ENCODE results near the gene SEPTIN10.
A peak's percentile ranks its signal among the peaks of the same experiment; 100 is the strongest.
"Not testable (repeated sequence)": the region's sequence is repeated elsewhere in the genome, so short reads cannot be mapped to it uniquely, and the experiment has no call there.

SEPTIN10 gene

DNA sequence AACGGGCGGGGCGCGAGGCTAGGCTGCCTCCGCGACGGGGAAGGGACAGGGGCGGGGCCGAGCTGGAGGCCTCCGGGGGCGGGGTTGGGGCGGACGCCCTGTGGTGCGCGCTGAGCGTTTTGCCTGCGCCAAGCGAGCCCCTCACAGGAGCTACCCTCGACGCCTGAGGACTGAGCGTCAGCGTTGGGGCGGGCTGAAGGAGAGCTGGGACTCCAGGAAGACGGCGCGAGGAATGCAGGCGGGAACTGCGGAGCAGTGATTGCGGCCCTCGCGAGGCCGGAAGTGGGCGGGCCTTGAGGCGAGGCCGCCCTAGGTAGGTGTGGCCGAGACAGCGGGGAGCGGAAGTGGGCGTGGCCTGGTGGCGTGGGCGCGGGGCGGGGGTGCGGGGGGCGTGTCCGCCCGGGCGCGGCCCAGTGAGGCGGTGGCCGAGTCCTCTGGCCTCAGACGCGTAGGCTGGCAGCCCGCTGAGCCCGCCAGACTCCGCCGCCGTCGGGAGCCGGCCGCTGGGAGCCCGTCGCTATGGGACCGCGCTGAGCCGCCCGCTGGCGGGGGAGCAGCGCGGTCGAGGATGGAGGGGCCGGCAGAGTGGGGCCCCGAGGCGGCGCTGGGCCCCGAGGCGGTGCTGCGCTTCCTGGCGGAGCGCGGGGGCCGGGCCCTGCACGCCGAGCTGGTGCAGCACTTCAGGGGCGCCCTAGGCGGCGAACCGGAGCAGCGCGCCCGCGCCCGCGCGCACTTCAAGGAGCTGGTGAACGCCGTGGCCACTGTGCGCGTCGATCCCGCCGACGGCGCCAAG lies at the start of gene SEPTIN10, which contains the start of gene SOWAHC:
SEPTIN10 (minus strand) TSS at position 45 of the 793 bp plus-strand sequence. CDS start 139 bp downstream, outside the sequence.
SOWAHC (plus strand) TSS at position 443 of the 793 bp plus-strand sequence; CDS start at position 569, 126 bp downstream.
- DNase-seq = peak; percentile 51 to 68 (median 62)

DNA sequence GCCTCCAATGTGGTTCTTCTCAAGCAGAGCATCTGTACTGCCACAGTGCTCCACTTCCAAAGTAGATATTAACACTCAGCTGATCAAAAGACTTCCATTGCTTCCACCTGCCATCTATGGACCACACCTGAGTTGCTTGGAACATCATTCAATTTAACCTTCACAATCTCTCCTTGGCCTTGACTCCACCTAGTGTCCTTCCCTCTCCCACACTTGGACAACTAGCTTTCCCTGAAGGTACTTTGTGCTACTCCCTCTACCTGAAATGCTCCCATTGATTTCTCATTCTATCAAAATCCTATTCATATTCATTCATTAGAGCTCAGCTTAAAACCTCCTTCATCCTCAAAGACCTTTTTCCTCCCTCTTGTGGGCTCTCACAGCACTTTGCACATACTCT lies 49.1 kb upstream of the SEPTIN10 start:
- DNase-seq = no peak

DNA sequence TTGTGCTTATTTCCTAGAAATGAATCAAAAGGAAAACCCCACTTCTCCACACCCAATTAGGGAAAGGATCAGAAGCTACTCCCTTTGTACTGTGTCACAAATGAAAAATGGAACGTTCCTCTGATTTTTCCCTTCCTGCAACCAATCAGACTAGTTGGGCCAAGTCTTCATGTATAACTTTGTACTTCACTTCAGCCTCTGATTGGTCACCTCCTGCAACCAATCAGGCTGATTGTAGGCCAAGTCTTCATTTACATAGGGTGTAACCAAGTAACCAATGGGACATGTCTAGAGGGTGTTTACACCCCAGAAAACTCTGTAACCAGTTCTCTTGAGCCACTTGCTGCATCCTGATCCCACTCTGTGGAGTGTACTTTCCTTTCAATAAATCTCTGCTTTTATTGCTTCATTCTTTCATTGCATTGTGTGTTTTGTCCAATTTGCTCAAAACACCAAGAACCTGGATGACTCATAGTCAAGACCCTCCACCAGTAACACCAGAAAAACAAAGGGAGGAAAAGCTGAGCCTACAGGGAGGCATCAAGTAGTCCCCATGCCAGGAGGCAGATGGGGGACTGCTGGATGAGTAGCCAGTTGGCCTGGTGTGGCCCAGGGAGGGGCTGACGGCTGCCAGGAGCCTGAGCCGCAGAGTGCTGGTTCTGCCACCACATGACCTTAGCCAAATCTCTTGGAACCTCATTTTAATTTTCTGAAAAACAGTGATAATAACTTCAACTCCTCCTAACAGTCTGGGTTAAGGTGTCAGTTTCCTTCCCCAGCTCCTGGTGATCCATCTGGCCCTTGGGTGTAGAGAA lies 46.5 kb upstream of the SEPTIN10 start:
- no peak for DNase-seq

DNA sequence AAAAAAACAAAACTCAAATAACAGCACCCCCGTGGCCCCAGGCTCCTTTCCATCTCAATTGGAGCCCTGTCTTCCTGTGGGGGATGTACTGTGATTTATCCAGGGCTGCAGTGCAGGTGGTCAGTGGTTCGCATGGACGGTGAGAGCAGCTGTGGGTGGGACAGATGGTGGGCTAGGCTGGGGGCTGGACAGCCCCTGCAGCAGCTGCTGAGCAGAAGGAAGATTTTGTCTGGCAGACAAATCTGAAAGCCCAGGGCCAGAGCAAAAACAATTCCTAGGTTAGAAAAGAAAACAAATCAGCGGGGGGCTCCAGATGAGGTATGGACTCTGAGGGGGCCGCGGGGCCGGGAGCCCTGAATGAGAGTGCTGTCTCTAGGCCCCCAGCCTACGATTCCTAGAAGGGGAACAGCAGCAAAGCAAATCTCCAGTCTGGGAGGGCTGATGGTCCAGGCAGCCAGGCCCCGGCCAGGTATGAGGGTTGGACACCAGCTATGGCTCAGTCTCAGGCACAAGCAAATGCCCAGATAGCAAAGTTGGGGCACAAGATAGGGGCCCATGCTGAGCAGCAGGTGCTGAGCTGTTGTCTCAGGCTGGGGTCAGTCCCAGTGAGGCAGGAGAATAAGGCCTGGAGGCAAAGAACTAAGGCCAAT lies 45.8 kb upstream of the SEPTIN10 start:
- no peak for DNase-seq

DNA sequence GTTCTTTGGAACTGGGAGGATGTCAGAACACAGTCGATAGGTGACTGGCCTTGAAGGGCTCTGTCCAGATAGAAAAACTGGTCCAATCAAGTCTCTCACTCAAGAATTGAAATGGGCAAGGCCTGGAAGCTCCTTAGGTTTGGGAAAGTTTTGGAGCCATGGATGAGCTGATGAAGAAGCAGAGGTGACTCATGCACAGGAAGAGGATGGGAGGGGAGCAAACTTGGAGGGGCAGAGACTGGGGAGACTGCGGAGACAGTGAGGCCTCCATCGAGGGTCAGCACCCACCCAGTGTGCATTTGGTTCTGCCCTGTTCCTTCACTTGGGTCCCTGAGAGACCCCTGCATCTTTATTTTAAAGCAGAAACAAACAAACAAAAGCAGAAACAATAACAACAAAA lies 41.5 kb upstream of the SEPTIN10 start:
- no peak for DNase-seq

DNA sequence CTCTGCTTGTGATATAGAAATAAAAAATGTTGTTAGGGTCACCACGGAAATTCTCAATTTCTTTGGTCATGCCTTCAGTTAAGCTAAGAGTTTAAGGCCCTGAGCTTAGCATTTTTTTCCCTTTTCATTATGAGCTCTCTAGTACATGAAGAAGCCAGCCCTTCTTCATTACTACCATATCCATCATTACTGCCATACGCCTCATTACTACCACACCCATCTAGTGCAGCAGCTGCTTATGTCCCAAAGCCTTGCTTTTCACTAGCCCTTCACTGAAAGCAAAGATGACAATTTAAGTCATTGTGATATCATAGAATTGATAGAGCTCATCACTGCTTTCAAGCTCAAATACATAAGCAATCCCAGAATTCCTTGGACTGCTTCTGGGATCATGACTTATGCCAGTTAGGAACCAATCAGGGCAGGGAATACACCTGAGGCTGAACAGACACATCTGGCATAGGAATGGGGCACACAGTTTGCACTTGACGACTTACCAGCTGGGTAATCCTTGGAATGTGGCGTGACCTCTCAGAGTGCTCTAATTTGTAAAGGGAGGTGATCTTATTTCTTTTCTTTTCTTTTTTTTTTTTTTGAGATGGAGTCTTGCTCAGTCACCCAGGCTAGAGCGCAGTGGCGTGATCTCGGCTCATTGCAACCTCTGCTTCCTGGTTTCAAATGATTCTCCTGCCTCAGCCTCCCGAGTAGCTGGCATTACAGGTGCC lies 40.7 kb upstream of the SEPTIN10 start:
- DNase-seq = no peak

DNA sequence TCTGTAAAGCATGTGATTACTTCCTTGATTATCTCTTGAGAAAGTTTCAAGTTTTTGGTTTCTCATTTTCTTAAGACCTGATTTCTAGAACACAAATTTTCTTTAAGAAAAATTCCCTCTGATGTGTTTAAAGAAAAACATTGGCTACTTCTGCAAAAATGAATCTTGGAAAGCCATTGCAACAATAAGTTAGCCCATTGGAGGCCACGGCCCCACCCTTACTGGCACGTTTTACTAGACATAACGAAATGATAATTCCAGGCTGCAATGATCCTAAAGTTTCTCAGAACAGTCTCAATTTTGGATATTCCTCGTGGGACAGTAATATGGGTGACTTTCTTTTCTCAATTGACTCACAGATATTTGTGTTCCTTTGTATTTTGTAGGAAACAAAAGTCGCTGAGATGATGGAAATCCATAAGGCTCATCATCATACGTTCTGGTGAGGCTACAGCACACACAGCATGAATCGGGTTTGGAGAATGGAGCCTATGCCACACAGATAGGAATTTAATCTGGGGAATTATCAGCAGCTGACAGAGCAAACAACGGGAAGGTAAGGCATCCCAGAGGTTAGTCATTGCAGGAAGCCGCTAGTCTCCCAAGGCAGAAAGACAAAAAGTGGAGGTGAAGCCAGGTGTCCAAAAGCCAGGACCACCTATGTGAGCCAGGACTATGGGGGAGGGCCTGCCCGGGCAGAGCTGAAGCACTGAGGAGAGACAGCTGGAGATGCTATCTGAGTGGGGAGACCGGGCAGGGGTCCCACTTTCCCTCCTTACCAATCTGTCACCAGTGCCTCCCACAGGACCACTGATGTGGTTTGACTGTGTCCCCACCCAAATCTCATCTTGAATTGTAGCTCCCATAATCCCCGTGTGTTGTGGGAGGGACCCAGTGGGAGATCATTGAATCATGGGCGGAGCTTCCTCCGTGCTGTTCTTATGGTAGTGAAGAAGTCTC lies 36.2 kb upstream of the SEPTIN10 start:
- DNase-seq = no peak

DNA sequence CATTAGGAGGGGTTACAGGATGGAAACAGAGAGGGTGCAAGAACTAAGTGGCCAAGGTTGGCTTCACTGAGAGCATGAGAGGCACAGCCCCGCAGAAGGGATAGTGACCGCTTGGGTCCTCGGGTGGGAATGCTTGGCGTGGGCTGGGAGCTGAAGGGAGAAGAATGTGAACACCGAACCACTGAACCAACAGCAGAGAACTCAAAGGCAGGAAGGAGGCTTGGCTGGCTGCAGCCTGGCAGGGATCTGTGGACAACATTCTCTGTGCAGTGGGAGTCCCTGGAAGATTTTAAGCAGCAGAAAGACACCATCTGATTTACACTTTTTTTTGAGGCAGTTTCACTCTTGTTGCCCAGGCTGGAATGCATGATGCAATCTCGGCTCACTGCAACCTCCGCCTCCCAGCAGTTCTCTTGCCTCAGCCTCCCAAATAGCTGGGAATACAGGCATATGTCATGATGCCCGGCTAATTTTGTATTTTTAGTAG lies 34.3 kb upstream of the SEPTIN10 start:
- DNase-seq = no peak

DNA sequence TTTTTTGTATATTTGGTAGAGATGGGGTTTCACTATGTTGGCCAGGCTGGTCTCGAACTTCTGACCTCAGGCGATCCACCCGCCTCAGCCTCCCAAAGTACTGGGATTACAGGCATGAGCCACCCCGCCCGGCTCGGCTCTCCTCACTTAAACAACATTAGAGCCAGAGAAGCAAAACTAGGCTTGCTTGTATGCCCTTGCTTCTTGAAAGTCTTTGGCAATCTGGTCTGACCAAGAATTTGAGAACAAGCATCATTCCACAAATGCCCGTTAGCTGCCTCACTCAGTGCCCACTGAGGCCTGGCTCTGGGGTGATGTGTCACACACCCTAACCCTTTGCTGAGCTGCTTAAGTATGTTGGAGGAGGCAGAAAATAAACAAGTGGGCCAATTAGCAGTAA lies 33.9 kb upstream of the SEPTIN10 start:
- DNase-seq = no peak

DNA sequence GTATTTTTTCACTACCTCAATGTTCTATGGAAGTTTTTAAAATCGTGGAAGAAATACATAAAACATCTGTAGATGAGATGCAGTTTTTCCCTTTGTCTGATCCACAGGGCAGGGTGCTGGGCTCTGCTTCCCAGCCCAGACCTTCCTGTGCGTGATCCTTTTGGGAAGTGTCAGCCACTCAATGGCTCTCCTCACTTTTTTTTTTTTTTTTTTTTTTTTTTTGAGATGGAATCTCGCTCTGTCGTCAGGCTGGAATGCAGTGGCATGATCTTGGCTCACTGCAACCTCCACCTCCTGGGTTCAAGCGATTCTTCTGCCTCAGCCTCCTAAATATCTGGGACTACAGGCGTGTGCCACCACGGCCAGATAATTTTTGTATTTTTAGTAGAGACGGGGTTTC lies 33.2 kb upstream of the SEPTIN10 start:
- no peak for DNase-seq

DNA sequence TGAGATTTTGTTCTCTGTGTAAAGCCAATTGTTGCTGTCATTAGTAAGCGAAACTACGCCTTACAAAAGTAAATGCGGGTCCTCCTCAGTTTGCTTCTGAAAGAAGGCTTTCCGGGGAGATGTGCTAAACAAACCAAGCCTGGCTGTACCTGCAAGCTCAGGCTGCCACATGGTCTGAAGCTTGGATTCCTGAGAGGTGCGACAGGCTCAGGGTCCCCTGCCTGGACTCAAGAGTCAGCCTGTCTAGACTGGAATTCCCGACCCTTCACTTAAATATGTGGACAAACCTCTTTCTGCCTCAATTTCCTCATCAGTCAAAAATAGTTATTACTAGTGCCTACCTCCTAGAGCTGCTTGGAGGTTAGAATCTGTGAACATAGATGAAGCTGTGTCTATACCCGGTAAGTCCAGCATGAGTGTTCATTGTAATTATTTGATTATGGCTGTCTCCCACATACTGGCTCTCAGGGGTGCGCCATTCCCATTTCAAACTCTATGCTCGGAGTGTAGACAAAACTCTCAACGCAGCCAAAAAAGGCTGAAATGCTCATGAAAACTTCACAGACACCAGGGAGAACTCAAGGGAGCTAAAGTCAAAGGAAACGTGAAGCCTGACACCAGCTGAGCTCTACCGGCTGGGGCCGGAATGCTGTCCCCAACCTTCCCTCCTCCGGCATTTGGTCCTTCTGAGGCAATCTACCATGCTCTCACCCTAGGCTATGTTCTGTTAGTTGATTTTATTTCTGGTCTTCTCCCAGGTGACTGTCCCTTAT lies 31.8 kb upstream of the SEPTIN10 start:
- no peak for DNase-seq

DNA sequence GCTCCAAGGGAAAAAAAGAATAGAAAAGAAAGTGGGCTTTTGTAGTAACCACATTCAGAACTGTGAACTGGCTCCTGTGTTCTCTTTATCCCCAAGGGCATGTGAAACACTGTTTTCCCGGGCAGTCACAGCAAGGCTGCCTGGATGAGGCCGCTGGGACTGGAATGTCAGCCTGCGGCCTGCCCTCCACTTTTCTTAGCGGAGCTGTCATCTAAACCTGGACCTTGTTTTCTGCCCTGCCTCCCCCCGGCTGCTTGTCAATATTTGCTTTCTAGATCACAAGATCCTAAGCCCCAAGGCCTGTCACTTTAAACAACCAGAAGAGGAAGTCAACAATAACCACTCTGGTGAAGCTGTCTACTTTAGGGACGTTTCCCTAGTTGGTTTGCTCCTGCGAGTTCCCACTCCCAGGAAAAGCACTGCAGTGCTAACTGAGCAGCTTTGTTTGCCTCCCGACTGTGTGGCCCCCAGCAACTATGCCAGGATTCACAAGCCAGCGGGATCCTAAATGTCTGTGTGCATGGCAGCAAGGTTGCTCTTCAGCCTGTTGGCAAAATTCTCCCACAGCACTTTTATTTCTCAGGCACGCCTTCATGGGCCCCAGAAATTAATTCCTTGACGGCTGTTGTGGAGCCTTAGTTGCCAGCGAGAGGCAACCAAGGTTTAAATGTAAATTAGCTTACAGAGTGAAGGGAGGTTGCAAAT lies 31.0 kb upstream of the SEPTIN10 start:
- DNase-seq = no peak

DNA sequence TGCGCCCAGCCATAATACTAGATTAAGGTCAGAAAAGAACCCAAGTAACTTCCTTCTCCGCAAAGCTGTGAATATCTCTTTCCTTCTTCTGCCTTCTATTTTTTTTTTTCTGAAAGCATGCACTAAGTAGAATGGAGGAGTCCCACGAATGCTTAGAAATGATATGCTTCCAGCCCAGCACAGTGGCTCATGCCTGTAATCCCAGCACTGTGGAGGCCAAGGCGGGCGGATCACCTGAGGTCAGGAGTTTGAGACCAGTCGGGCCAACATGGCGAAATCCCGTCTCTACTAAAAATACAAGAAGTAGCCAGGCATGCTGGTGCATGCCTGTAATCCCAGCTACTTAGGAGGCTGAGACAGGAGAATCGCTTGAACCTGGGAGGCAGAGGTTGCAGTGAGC lies 26.2 kb upstream of the SEPTIN10 start:
- DNase-seq = not testable (repeated sequence)

DNA sequence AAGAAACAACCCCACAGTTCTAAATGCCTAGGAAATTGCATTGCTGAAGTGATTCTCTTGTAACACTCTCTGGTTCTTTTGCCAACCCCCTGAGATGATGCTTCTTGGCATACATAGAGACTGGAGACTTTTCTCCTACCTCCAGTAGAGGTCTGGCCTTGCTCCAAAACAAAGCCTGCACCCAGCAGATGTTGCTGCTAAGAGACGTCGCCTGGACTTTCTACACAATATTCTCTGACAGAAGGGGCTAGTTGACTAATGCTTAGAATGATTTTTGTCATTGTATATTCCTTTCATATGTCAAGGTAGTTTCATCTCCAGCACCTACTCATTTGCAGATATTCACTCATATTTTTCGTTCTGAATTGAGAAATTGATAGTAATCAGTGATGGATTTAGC lies 25.0 kb upstream of the SEPTIN10 start:
- DNase-seq = no peak

DNA sequence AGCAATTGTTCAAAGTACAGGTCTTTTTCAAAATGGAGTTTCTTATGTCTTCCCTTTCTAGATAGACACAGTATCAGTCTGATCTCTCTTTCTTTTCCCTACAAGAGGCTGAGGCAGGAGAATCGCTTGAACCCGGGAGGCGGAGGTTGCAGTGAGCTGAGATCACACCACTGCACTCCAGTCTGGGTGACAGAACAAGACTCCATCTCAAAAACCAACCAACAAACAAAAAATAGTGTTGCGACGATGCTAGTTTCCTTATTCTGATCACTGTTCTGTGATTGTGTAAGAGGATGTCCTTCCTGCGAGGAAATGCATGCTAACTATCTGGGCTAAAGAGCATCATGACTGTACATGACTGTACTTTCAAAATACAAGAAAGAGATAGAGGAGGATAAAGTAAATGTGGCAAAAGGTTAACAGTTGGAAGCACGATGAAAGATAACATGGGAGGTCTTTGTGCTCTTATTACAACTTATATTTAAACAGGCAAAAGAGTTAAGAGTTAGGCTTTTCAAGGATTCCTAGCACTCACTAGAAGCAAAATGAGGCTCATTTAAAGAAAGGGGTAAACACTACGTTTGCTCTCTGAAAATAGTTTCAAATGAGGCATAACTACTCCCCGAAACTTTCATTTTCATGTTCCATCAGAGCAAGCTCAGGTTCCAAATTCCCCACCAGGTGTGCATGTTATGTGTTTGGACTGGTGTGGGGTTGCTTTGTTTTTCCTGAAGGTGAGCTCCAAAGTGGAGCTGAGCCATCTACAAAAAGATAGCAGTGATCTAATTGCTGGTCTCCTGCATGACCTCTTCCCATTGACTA lies 24.2 kb upstream of the SEPTIN10 start:
- DNase-seq = no peak

DNA sequence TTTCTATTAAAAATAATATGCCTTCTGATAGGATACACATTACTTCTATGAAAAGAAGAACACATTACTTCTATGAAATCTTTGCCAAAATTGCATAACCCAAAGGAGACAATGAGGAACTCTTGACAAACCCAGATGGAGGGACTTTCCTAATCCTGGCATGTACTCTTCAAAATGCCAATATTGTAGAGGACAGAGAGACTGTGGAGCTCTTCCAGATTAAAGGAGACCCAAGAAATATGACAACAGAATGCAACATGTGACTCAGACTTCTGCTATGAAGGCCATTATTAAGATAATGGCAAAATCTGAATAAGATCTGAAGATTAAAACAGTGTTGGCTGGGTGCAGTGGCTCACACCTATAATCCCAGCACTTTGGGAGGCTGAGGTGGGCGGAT lies 22.6 kb upstream of the SEPTIN10 start:
- no peak for DNase-seq

DNA sequence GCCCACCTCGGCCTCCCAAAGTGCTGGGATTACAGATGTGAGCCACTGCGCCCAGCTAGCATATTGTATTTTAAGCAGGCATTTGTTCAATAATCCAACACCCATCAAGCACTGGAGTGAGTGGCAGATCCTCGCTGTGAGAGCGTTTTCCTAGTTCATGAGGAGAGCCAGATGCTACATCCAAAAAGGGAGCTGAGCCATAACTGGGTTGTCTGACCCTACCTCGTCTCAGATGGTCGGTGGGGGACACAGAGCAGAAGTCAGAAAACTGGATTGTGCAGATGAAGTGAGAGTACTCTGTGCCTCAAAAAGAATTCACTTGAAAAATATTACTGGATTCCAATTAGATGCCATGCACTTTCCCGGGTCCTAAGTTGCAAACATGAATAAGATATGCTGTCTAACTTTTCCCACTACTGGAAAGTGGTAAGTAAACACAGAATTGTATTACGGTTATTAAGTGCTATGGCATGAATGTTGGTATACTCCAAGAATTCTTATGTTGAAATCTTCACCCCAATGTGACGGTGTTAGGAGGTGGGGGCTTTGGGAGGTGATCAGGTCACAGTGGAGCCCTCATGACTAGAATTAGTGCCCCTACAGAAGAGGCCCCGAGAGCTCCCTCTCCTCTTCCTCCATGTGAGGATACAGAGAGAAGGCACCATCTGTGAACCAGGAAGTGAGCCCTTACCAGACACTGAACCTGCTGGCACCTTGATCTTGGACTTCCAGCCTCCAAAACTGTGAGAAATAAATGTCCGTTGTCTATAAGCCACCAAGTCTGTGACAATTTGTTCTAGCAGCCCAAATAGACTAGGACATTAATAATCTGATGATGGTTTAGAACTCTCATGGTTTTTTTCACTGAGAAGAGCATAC lies 21.9 kb upstream of the SEPTIN10 start:
- no peak for DNase-seq
